Stimulated activated CD4-positive, alpha-beta T cell treated with anti-CD3 and anti-CD28 coated beads, Interleukin-1b, Interleukin-23, amount 100 ng/mL, for 48 hours (primary cell): ENCODE results near the gene PC.

Source experiments
- DNase-seq: peaks from one replicate; pipeline ENCODE4 v3.0.0-alpha.2; 2020

The PC gene

GRCh38 chr11:66910016-66910415, 48.2 kb downstream of the PC start:
- DNase-seq = no peak

DNA sequence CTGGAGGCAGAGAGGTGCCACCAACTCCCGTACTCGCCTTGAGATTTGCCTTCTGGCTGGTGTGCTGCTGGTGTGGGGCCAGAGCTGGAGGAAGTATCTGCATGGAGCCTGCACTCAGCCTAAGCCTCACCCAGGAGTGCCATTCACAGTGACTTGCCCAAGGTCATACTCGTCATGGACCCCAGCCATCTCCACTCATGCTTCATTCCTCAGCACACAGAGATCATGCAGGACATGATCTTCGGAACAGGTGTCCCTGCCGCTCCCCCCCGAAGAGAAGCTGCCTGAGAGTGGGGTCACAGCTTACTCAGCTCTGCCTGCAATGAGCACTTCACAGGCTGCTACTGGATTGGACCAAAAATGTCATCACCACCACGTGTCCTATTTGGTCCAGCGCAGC, 49.0 kb downstream of the PC start:
- DNase-seq = no peak

DNA sequence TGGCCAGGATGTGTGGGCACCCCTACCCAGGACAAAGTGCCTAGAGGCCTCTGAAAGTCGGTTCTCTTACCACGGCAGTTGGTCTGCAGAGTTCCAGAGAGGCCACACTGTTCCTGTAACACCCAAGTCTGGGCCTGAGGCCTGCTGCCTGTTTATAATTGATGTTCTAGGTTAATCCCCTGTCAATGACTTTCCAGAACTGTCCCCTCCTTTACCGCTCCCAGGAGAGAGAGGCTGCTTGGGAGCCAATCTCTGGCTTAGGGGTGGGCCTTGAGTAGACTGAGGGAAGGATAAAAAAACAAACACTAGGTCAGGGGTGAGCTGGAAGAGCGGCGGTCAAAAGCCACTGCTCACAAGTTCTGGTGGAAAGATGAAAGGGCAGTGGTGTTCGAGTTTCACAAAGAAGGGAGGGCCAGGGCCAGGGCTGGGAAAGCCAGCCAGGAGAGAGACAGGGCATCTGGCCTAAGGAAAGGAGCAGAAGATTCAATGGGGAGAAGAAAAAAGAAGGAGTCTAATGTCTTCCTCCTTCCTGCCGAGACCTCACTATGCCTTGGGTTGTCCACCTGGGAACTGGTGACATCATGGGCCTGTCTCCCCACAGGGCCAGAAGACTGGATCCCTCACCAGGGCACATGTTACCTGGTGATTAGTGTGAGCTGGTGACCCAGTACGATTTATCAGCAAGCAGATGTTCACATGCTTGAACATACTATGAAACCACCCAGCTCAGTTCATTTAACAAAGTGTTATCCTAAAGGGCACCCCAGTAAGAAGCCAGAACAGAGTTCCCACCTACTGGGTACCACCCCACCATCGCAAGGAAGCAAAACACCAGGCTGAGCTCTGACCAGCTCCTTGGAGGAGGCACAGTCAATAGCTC, 50.2 kb downstream of the PC start:
- no peak for DNase-seq

- no peak for DNase-seq
Observed at GRCh38 chr11:66906061-66906733, 52.0 kb downstream of the PC start.

- DNase-seq = no peak
Observed at GRCh38 chr11:66905631-66906030, 52.6 kb downstream of the PC start.

- no peak for DNase-seq
Observed at GRCh38 chr11:66904981-66905521, 53.1 kb downstream of the PC start.

DNA sequence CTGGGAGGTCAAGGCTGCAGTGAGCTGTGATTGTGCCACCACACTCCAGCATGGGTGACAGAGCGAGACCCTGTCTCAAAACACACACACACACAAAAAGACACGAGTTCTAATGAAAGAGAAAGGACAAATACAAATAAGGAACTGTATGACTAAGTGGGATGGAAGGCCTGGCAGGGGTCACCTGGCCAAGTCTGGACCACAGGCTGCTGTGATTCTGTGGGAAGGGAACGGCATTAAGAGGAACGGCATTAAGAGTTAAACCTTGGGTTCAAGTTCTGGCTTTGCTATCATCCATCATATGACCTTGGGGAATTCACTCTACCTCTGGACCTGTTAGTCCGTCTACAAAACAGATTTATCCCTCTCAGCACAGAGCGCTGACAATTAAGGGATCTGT, 53.6 kb downstream of the PC start:
- no peak for DNase-seq

GRCh38 chr11:66904055-66904454, 54.1 kb downstream of the PC start:
- no peak for DNase-seq

- DNase-seq = no peak
Observed at GRCh38 chr11:66902486-66903177, 55.6 kb downstream of the PC start.

DNA sequence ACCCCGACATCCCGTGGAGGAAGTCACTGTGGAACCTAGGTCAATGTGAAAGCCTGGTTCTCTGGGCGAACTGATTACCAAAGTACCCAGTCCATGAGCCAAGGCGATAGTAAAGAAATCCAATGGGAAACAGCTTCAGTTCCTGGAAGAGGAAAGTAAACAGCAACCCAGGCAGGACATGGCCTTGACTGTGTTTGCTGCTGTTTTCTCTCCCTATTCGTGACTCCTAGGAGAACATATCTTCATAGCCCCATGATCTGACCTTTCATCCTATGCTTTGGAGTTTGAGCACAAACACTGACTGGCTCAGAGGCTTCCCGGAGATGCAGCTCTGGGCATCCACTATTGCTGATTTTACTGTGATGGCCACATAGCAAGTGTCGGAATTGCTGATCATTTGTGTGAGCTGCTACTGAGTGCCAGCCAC, 56.2 kb downstream of the PC start:
- no peak for DNase-seq

GRCh38 chr11:66894141-66894540, 64.0 kb downstream of the PC start:
- no peak for DNase-seq

GRCh38 chr11:66892911-66893310, 65.3 kb downstream of the PC start:
- no peak for DNase-seq

DNA sequence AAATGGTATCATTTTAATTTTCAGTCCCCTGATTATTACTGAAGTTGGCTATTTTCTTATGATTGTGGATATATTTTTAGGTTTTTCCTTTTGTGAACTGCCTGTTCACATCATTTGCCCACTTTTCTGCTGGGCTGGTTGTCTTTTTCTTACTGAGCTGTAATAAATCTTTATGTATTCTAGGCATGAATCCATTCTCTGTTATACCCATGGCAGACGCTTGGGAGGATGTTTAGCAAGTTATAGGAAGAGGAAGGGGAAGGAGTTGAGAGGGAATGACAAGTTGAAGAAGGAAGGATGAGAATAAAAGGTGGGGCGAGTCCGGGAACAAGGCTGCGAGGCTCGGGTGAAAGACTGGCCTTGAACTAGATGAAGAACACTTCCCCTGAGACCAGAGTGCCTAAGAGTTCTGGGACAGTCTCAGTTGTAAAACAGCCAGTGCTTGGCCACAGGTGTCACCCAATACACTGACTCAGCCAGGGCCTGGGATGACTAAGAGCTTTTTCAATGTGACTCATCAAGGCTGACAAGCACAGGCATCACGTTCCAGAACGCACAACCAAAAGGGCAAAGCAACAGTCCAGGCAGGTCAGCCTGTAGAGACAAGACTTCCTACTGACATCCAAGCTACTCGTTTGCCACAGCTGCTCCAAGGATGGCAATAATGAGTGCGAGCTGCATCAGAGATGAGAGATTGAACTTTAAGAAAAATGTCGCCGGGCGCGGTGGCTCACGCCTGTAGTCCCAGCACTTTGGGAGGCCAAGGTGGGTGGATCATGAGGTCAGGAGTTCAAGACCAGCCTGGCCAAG, 66.1 kb downstream of the PC start:
- peak; percentile 85 for DNase-seq

- no peak for DNase-seq
Observed at GRCh38 chr11:66889960-66890359, 68.2 kb downstream of the PC start.

DNA sequence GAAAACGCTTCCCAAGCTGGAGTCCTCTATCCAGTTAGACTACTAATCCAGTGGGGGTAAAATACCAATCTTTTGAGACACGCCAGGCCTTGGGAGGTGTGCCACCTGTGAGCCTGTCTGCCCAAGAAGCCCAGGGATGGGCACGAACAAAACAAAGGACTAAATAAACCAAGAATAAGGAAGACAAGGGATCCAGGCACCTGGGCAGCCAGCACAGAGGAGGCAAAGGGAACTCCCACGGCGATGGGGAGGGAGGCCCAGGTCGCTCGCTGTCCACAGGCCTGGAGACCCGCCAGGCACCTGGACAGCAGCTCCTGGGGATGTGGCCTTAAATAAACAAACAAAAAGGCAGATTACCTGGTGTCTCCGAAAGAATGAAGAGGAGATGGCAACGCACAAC, 69.9 kb downstream of the PC start:
- DNase-seq = no peak

- no peak for DNase-seq
Observed at GRCh38 chr11:66887526-66887925, 70.7 kb downstream of the PC start.

DNA sequence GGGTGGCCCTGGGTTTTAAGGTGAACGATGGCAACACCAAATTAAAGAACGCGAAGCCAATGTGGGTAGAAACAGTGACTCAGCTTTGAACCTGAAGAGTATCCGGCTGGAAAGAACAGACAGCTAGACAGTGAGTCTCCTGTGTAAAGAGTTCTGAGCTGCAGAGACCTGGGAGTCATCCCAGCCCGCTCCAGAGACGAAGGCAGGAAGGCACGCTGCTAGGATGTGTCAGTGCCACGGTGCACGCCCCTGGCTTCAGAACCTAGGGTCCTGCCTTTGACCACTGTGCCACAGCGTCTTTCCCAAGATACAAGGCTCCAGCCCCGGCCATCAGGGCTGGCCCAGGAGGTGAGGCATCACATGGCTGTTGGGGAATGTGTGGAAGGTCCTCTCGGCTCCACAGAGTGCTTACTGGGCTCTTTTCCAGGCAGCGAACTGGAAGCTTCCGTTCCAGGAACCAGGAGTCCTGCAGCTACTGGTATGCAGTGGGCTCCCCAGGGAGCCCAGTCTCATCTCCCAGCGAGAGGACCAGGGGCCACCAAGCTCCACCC, 71.4 kb downstream of the PC start:
- no peak for DNase-seq

DNA sequence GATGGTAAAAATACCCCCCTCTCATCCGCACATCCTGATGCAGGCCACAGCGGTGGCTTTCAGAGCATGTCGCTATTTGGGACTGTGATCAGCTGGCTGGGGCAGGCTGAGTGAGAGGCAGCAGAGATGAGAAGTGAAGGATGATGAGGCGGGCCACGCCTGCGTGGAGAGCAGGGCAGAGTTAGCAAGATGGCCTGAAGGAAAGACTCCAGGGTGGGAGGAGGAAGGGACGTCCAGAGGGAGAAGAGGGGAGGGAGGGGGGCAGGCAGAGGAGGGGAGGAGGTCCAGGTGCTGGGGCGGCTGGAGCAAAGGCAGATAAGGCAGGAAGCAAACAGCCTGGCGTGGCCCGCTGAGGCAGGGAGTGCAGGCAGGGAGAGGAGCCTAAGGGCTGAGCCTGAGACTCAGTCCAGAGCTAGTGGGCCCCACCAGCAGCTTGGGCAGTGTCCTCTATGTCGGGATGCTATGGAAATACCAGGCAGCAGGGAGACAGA, 72.2 kb downstream of the PC start:
- no peak for DNase-seq

DNA sequence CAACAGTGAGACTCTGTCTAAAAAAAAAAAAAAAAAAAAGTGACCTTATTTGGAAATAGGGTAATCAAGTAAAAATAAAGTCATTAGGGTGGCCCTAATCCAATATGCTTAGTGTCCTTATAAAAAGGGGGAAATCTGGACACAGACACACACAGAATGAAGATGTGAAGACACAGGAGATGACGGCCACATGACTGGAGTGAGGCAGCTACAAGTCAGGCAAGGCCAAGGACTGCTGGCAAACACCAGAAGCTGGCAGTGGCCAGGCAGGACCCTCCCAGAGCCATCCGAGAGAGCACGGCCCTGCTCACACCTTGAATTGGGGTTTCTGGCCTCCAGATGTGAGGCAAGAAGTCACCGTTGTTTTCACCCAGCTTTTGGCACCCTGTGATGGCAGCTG, 72.7 kb downstream of the PC start:
- no peak for DNase-seq

DNA sequence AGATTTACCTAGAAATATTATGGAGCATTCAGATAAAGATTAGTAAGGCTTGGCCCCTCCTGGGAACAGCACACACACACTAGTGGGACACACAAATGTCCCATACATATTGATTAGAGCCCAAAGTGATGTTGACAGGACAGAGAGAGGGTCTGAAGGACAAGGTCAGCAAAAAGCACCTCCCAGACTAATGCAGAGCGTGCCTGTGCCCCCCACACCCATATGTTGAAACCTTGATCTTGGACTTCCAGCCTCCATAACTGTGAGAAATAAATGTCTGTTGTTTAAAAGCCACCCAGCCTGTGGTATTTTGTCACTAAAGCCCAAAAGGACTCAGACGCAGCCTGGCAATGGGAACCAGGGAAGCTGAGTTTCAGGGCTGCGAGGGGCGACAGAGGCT, 73.7 kb downstream of the PC start:
- no peak for DNase-seq

DNA sequence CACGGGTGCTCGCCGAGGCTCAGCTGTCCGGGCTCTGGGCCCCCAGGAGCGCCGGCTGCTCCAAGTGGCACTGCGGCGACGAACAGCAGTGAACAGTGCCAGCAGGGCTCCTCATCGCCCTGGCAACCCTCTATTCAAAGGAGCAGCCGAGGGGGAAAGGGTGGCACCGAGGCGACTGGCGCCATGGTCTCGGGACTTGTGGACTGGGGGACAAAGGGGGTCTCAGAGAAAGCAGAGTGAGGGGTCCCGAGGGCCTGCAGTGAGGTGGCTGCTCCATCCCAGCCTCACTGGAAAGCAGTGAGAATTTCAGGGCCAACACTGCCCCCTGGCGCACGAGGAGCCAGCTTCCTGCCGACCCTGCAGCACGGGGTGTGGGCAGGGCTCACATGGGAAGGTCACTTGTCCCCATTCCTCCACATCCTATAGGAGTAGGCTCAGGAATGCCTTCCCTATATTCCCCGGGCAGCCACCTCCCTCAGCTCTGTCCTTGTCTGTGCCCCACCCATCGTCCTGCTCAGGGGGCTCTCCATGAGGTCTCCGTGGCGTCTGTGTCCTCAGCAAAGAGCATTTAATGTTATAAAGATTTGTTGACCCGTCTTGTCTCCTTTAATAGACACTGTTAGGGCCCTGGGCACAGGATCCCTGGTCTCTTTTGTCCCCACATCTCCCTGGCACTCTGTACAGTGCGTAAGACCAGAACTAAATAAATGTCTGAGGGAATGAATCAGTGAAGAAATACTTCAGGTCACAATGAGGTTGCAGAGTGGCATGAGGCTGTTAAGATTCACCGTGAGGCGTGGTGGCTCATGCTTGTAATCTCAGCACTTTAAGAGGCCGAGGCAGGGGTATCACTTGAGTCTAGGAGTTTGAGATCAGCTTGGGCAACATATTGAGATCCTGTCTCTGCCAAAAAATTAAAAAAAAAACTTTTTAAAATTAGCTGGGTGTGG, 74.9 kb downstream of the PC start:
- DNase-seq = peak; percentile 56
